Large intestine (tissue), 12 donors: ENCODE results near the gene HPS3. TPM values are rescaled to one million over a fixed set of nuclear protein-coding genes. Genes with fewer than 3 reads are reported as not detected.

Experiments
- DNase-seq, 2 donors: peaks; one replicate each; pipeline versions ENCODE4 v3.0.0 to v3.0.0-alpha.2; 2013
- H3K27ac ChIP-seq: one replicate; pipeline ENCODE4 v1.5.1; 2013; ENCODE audit warnings: low read length
- H3K27me3 ChIP-seq: 2 replicates; pipeline ENCODE4 v1.6.1; 2013; ENCODE audit warnings: low read length; ENCODE audit not compliant: control insufficient read depth, insufficient read depth
- H3K36me3 ChIP-seq: 2 replicates; pipeline ENCODE4 v1.6.1; 2013; ENCODE audit warnings: low read length; ENCODE audit not compliant: control insufficient read depth, insufficient read depth
- H3K4me1 ChIP-seq: one replicate; pipeline ENCODE4 v1.6.1; 2013; ENCODE audit warnings: low read length; ENCODE audit not compliant: control insufficient read depth, insufficient read depth
- H3K4me3 ChIP-seq: one replicate; pipeline ENCODE4 v1.5.1; 2013; ENCODE audit warnings: low read length
- H3K9me3 ChIP-seq: one replicate; pipeline ENCODE4 v1.6.1; 2013; ENCODE audit warnings: mild to moderate bottlenecking, low read depth, low read length, moderate library complexity; ENCODE audit not compliant: control insufficient read depth
- WGBS: methylation state at CpG from one replicate; pipeline ENCODE4 v1.1.5; 2013; ENCODE audit warnings: low lambda C conversion rate; ENCODE audit not compliant: insufficient coverage; 5-methylcytosine and 5-hydroxymethylcytosine counted together
- long read RNA-seq, 11 donors: transcript quantifications; one replicate each; lab custom pipeline, GENCODE V29; 2026
- polyA plus RNA-seq: library from polyadenylated mRNA; unstranded; fragments of 120-200 nt; gene quantifications from one replicate; pipeline ENCODE4 v1.2.1, GENCODE V29; 2013

The HPS3 gene
- polyA plus RNA-seq: 30.9 TPM
- long read RNA-seq, donor 1, full-length matches to known transcripts: 4 of 4 reads
- long read RNA-seq, donor 1, partial matches to known transcripts: 0 of 4 reads
- long read RNA-seq, donor 1, other reads (novel, unspliced or antisense): 0 of 4 reads
- long read RNA-seq, donor 2, full-length matches to known transcripts: 3 of 3 reads
- long read RNA-seq, donor 2, partial matches to known transcripts: 0 of 3 reads
- long read RNA-seq, donor 2, other reads (novel, unspliced or antisense): 0 of 3 reads
- long read RNA-seq, donor 3: 0 reads
- long read RNA-seq, donor 4: 0 reads
- long read RNA-seq, donor 5, full-length matches to known transcripts: 1 of 1 reads
- long read RNA-seq, donor 5, partial matches to known transcripts: 0 of 1 reads
- long read RNA-seq, donor 5, other reads (novel, unspliced or antisense): 0 of 1 reads
- long read RNA-seq, donor 6, full-length matches to known transcripts: 5 of 72 reads
- long read RNA-seq, donor 6, partial matches to known transcripts: 67 of 72 reads
- long read RNA-seq, donor 6, other reads (novel, unspliced or antisense): 0 of 72 reads
- long read RNA-seq, donor 7: 0 reads
- long read RNA-seq, donor 8, full-length matches to known transcripts: 2 of 9 reads
- long read RNA-seq, donor 8, partial matches to known transcripts: 7 of 9 reads
- long read RNA-seq, donor 8, other reads (novel, unspliced or antisense): 0 of 9 reads
- long read RNA-seq, donor 9, full-length matches to known transcripts: 1 of 1 reads
- long read RNA-seq, donor 9, partial matches to known transcripts: 0 of 1 reads
- long read RNA-seq, donor 9, other reads (novel, unspliced or antisense): 0 of 1 reads
- long read RNA-seq, donor 10, full-length matches to known transcripts: 3 of 3 reads
- long read RNA-seq, donor 10, partial matches to known transcripts: 0 of 3 reads
- long read RNA-seq, donor 10, other reads (novel, unspliced or antisense): 0 of 3 reads
- long read RNA-seq, donor 11, full-length matches to known transcripts: 2 of 2 reads
- long read RNA-seq, donor 11, partial matches to known transcripts: 0 of 2 reads
- long read RNA-seq, donor 11, other reads (novel, unspliced or antisense): 0 of 2 reads

GRCh38 chr3:149129326-149130205 lies at the start of gene HPS3:
Gene HPS3, plus strand, starts transcription at chr3:149129638. Its CDS starts 86 bp downstream, at chr3:149129724.
- Histone ChIP-seq H3K27me3 (no peaks in the 10 kb centered on the region), H3K9me3 (no peaks in the 10 kb centered on the region), H3K27ac (peak within 1 kb of the TSS; percentile 93), H3K36me3 (no peaks in the 10 kb centered on the region), H3K4me1 (peaks cover 14% of the 10 kb centered on the region), H3K4me3 (peak within 1 kb of the TSS; percentile 90)
- no CpG with 5 or more reads among the region's 84 CpGs for WGBS
- peak; percentile 93 to 96 for DNase-seq

- H3K9me3 ChIP-seq: no peaks in the 10 kb centered on the region
- DNase-seq: no peak
- no peak overlapping the region for H3K27ac ChIP-seq
- no CpG with 5 or more reads among the region's 3 CpGs for WGBS
- H3K36me3 ChIP-seq: peaks cover 13% of the 10 kb centered on the region
- no peaks in the 10 kb centered on the region for H3K27me3 ChIP-seq
- no peak overlapping the region for H3K4me3 ChIP-seq
- no peaks in the 10 kb centered on the region for H3K4me1 ChIP-seq
These were observed 49.3 kb upstream of the HPS3 start for GRCh38 chr3:149080011-149080698.

GRCh38 chr3:149080699-149081091 lies 48.7 kb upstream of the HPS3 start:
- DNase-seq: no peak
- WGBS: 100% methylated on average over 2 of the region's 2 CpGs
- Histone ChIP-seq H3K27ac (no peak overlapping the region), H3K4me1 (no peaks in the 10 kb centered on the region), H3K27me3 (no peaks in the 10 kb centered on the region), H3K4me3 (no peak overlapping the region), H3K9me3 (no peaks in the 10 kb centered on the region), H3K36me3 (peaks cover 11% of the 10 kb centered on the region)

GRCh38 chr3:149081772-149082171 lies 47.7 kb upstream of the HPS3 start:
- peaks cover 2% of the 10 kb centered on the region for H3K4me1 ChIP-seq

GRCh38 chr3:149085828-149086231 lies 43.6 kb upstream of the HPS3 start:
- Histone ChIP-seq H3K4me3 (peak overlapping the region; percentile 68), H3K4me1 (peaks cover 3% of the 10 kb centered on the region), H3K36me3 (peaks cover 7% of the 10 kb centered on the region), H3K27ac (peak overlapping the region; percentile 24), H3K9me3 (peaks cover 5% of the 10 kb centered on the region), H3K27me3 (no peaks in the 10 kb centered on the region)
- DNase-seq: peak in 1 of 2 donors; percentile 12
- no CpG with 5 or more reads among the region's 21 CpGs for WGBS

More at GRCh38 chr3:149081772-149082171, 47.7 kb upstream of the HPS3 start:
- Histone ChIP-seq H3K27me3 (no peaks in the 10 kb centered on the region), H3K4me3 (no peak overlapping the region), H3K9me3 (no peaks in the 10 kb centered on the region), H3K27ac (no peak overlapping the region), H3K36me3 (peaks cover 11% of the 10 kb centered on the region)
- 100% methylated on average over 1 of the region's 1 CpG for WGBS
- DNase-seq: no peak

- WGBS: 40% methylated on average over 1 of the region's 57 CpGs
- peaks cover 5% of the 10 kb centered on the region for H3K9me3 ChIP-seq
These were observed 43.0 kb upstream of the HPS3 start, which contains the start of gene HLTF for GRCh38 chr3:149086232-149086988. Gene HLTF, minus strand, starts transcription at chr3:149086533. Its CDS starts 197 bp downstream, at chr3:149086336.

GRCh38 chr3:149087208-149087607 lies 42.2 kb upstream of the HPS3 start:
- Histone ChIP-seq H3K4me1 (peaks cover 3% of the 10 kb centered on the region), H3K27me3 (no peaks in the 10 kb centered on the region), H3K27ac (no peak overlapping the region), H3K36me3 (peaks cover 7% of the 10 kb centered on the region), H3K9me3 (peaks cover 5% of the 10 kb centered on the region), H3K4me3 (no peak overlapping the region)
- no CpG with 5 or more reads among the region's 15 CpGs for WGBS
- no peak for DNase-seq

More at GRCh38 chr3:149086232-149086988, 43.0 kb upstream of the HPS3 start, which contains the start of gene HLTF:
- H3K4me1 ChIP-seq: peaks cover 3% of the 10 kb centered on the region
- H3K27ac ChIP-seq: peak within 1 kb of the TSS; percentile 24
- H3K4me3 ChIP-seq: peak within 1 kb of the TSS; percentile 68
- peaks cover 7% of the 10 kb centered on the region for H3K36me3 ChIP-seq
- peak; percentile 91 to 97 for DNase-seq
- H3K27me3 ChIP-seq: no peaks in the 10 kb centered on the region

GRCh38 chr3:149089395-149089794 lies 40.0 kb upstream of the HPS3 start:
- H3K27me3 ChIP-seq: no peaks in the 10 kb centered on the region
- no peak overlapping the region for H3K4me3 ChIP-seq
- DNase-seq: no peak
- no peak overlapping the region for H3K27ac ChIP-seq
- H3K9me3 ChIP-seq: peaks cover 5% of the 10 kb centered on the region
- peaks cover 3% of the 10 kb centered on the region for H3K4me1 ChIP-seq
- WGBS: no CpG with 5 or more reads among the region's 3 CpGs
- no peaks in the 10 kb centered on the region for H3K36me3 ChIP-seq
